SH-SY5Y (cell line): ENCODE results near the gene AWAT2.

Experiments
- GATA2 ChIP-seq: IDR thresholded peaks from 2 replicates; pipeline ENCODE4 v1.6.1; 2011; ENCODE audit warnings: mild to moderate bottlenecking, low read depth, low read length
- GATA3 ChIP-seq: IDR thresholded peaks from 2 replicates; pipeline ENCODE4 v1.6.1; 2011; ENCODE audit warnings: low read depth, mild to moderate bottlenecking, low read length, moderate library complexity

Gene AWAT2

GRCh38 chrX:70052895-70053615 is 3.3 kb upstream of the AWAT2 start:
- TF ChIP-seq GATA2 (no peak), GATA3 (no peak)

- TF ChIP-seq GATA3: no peak
- TF ChIP-seq GATA2: no peak
Observed at GRCh38 chrX:70049406-70049805, 332 bp downstream of the AWAT2 start.

- no peak for TF ChIP-seq GATA3
- no peak for TF ChIP-seq GATA2
Observed at GRCh38 chrX:70046978-70047377, 2.8 kb downstream of the AWAT2 start.

- no peak for TF ChIP-seq GATA3
- no peak for TF ChIP-seq GATA2
Observed at GRCh38 chrX:70044541-70045245, 5.0 kb downstream of the AWAT2 start.

GRCh38 chrX:70043685-70044084 is 6.1 kb downstream of the AWAT2 start:
- TF ChIP-seq GATA3 (no peak), GATA2 (no peak)

GRCh38 chrX:70042399-70043371 is 7.1 kb downstream of the AWAT2 start:
- TF ChIP-seq GATA2 (no peak), GATA3 (no peak)

GRCh38 chrX:70041993-70042392 is 7.7 kb downstream of the AWAT2 start:
- no peak for TF ChIP-seq GATA2
- no peak for TF ChIP-seq GATA3

- no peak for TF ChIP-seq GATA3
- no peak for TF ChIP-seq GATA2
Observed at GRCh38 chrX:70039758-70040157, 10.0 kb downstream of the AWAT2 start.

- TF ChIP-seq GATA3 (no peak), GATA2 (no peak)
Observed at GRCh38 chrX:70038951-70039350, 10.8 kb downstream of the AWAT2 start.

- TF ChIP-seq GATA3 (no peak), GATA2 (no peak)
Observed at GRCh38 chrX:70038515-70038914, 11.2 kb downstream of the AWAT2 start.

GRCh38 chrX:70034646-70035045 is 15.1 kb downstream of the AWAT2 start:
- TF ChIP-seq GATA3: no peak
- TF ChIP-seq GATA2: no peak

- TF ChIP-seq GATA3: no peak
- no peak for TF ChIP-seq GATA2
Observed at GRCh38 chrX:70033348-70034051, 16.2 kb downstream of the AWAT2 start.

GRCh38 chrX:70032792-70033191 is 16.9 kb downstream of the AWAT2 start:
- TF ChIP-seq GATA3: no peak
- no peak for TF ChIP-seq GATA2
